HG03521 (cell line): Measurements from ENCODE around the gene AGAP1.

Experiments used
- ATAC-seq: cut with Tn5 transposase; IDR thresholded peaks from one replicate; pipeline ENCODE4 v1.9.1; 2021; ENCODE audit warnings: mild to moderate bottlenecking, moderate library complexity; ENCODE audit not compliant: unreplicated experiment

The AGAP1 gene

GRCh38 chr2:235832941-235833340, 339.1 kb downstream of the AGAP1 start:
- no peak for ATAC-seq

DNA sequence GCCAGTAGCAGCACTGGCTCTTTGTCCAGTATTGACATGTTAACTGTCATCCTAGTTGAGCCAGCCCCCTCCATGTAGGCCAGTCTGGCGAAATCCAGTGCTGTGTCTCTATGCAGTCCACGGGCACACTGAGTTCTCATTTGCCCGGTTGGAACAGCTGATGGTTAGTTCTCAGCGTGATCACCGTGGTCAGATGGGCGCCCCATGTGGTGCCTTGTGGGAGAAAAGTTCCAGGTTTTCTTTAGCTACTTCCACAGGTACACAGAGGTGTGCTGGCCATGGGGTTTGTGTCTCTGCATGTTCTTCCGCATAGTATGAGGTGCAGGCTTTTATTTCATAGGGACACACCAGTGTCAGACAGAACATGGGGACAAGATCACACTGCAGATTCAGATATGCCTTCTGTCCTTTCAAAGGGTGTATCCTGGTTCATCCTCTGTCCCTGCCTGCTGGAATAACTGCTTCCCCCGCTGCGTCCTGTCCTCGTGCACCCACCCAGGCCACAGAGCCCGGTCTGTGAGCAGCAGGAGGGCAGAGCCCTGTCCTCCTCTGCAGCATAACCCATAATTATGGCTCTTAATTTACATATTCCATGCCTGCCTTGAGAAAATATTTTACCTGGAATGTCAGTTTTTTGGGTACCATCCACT, 340.3 kb downstream of the AGAP1 start:
- no peak for ATAC-seq

GRCh38 chr2:235834781-235835180, 340.9 kb downstream of the AGAP1 start:
- ATAC-seq = no peak

GRCh38 chr2:235835810-235836209, 342.0 kb downstream of the AGAP1 start:
- ATAC-seq = no peak

DNA sequence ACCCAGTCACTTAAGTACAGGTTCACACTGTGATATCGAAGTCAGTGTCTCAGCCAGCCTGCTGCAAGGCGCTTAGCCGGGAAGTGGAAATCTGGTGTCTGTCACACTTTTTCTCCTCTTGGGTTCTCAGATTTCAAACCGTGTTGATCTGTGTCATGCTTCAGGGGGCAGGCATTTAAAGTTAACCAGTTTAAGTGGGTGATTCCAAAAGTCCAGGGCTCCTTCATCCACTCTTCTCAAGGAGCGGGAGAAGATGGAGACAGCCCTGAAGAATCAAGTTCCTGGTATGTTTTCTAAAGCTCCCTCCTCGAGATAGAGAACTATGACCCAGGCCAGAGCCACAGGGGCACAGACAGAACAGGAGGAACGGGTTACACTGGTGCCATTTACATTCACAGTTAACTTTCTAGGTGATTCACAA, 342.7 kb downstream of the AGAP1 start:
- no peak for ATAC-seq

GRCh38 chr2:235839226-235839625, 345.4 kb downstream of the AGAP1 start:
- no peak for ATAC-seq

- ATAC-seq = no peak
Measured at GRCh38 chr2:235839974-235840373, 346.1 kb downstream of the AGAP1 start.

GRCh38 chr2:235841863-235842262, 348.0 kb downstream of the AGAP1 start:
- ATAC-seq = no peak

DNA sequence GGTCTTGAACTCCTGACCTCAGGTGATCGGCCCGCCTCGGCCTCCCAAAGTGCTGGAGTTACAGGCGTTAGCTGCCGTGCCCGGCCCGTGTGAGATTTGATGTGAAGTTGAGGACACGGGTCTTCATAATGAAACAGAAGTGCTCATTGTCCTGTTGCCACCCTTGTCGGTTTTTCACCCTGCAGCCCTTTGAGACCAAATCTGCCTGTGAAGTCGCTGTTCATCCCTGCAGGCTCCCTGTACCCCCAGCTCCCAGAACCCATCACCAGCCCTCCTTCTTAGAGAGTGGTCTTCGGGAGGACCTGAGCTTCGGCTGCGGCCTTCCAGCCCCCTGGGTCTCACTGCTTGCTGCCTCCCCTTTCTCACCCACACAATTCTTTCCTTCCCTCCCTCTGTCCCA, 349.1 kb downstream of the AGAP1 start:
- no peak for ATAC-seq

DNA sequence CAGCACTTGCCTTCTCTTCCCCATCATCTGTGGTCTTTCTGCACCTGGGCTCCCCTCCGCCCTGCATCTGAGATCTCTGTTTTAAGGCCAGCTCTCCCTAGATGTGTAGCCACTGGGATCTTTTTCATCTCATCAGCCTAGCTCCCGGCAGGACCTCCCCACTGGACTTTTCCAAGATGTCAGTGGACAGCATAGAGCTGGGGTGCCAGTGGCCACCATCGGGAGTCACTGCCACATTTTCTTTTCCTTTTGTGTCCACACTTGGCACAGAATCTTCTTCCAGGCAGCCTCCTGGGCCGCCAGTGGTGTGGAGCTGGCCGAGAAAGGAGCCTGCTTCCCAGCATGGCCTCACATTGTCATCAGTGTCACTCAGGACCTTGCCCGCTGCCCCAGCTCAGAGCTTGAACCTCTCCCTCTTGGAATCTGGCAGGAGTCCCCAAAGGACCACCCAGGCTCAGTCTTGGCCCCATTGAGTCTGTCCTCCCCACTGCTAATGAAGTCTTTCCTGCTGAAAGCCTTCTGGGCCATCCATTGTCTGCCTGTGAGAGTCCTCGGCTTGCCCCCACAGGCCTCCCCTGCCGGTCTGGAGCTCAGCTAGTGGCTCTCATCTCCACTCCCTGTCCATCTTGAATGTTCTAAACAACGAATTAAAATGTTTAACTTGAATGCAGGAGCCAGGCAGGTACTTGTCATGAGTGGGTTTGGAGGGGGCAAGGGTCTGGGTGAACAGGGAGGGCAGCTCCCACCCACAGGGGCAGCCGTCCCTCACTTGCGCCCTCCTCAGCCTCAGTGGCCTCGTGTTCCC, 349.9 kb downstream of the AGAP1 start:
- ATAC-seq = no peak

- no peak for ATAC-seq
Measured at GRCh38 chr2:235844561-235844960, 350.7 kb downstream of the AGAP1 start.

- ATAC-seq = no peak
Measured at GRCh38 chr2:235845245-235845644, 351.4 kb downstream of the AGAP1 start.

DNA sequence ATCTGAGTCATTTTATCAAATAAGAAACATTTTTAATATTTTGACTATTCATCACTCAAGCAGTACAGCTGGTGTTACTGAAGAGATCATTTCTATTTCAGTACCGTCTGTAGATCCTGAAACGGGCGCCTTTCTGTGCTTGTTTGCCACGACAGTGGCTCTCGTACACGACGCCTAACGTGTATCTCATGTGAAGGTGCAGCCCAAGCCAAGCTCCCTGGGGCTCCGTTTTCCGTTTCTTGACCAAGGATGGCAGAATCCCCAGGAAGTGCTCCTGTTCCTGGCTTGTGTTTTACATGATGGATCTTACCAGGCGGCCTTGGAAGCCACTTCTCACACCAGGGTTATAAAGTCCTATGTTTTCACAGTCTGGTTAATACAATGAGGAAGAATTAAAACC, 353.7 kb downstream of the AGAP1 start:
- no peak for ATAC-seq

DNA sequence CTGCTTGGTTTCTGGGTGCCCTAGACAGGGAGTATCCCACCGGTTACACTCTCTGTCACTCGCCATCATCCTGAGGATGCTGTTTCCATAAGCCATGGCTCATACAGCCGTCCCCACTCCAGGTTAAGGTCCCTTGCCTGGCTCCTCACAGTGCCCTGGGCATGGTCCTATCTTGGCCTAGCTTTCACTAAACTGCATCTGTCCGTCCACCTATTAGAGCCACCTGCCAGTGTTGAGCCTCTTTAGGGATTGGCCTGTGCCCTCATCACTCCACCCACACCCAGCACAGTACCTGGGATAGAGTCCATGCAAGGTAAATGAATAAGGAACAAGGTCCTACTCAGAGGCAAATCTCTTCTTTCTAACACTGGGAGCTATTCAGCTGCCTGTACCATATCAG, 354.2 kb downstream of the AGAP1 start:
- no peak for ATAC-seq

DNA sequence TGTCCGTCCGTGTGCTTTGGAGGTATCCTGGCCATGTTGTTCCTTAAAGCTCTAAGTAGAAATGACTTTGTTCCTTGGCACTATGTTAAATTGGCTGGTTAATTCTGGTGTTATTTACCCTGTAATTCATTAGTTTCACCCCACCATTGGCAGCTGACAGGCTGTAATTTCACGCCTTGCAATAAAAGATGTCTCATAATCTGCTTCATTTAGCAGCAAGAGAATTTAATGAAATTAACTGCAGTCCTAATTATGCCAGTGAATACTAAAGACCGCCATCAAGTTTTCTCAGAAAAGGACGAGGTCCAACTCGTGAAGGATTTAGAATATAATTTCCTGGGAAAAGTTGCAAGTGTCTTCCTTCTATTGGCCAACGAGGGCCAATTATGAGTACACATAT, 355.1 kb downstream of the AGAP1 start:
- no peak for ATAC-seq

DNA sequence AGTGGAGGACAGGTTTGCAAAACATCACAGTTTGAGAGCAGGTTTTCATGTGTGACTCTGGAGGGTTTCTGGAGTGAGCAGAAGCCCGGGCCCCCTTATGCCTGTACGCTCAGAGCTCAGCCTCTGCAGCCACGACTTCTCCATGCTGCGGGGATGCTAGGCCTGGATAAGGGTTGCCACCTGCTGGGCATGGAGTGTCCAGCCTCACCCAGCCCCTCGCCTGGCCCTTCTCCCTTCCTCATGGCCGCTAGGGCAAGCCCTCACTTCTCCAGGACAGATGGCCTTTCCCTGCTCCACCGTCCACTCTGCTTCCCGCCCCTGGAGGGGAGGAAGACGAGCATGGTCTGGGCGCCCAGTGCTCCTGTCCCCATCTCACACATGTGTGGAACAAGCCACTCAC, 355.6 kb downstream of the AGAP1 start:
- no peak for ATAC-seq

GRCh38 chr2:235850289-235850688, 356.4 kb downstream of the AGAP1 start:
- no peak for ATAC-seq

DNA sequence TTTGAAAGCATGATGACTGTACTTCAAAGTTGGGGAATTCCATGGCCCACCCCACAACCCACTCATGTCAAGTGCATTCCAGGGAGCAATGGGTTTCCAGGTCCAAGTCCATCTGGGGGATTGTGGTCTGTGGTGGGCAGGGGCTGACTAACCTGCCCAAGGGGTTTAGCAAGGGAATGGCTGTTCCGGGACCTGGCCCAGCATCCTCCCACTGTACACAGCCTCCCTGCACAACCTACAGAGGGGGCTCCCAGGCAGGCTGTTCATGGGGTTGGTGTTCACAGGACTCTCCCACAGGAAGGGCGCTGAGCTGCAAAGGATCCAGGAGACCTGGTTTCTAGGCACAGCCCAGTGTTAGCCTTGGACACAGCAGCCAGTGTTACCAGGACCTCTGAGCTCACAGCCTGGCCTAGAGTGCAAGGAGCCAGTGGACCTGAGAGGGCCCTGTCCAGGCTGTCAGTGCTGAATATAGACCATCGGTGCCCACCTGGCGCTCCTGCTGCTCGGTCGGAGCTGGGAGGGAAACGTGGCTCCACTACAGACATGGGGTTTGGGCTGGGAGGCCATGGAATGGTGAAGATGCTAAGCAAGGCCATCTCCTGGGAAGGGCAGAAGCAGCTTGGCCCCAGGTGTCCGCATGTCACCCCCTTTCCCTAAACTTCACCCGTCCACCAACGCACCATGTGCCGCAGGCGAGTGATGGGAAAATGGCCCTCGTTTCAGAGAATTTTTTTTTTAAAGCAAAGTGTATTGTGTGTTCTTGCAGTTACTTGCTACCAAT, 357.1 kb downstream of the AGAP1 start:
- no peak for ATAC-seq

DNA sequence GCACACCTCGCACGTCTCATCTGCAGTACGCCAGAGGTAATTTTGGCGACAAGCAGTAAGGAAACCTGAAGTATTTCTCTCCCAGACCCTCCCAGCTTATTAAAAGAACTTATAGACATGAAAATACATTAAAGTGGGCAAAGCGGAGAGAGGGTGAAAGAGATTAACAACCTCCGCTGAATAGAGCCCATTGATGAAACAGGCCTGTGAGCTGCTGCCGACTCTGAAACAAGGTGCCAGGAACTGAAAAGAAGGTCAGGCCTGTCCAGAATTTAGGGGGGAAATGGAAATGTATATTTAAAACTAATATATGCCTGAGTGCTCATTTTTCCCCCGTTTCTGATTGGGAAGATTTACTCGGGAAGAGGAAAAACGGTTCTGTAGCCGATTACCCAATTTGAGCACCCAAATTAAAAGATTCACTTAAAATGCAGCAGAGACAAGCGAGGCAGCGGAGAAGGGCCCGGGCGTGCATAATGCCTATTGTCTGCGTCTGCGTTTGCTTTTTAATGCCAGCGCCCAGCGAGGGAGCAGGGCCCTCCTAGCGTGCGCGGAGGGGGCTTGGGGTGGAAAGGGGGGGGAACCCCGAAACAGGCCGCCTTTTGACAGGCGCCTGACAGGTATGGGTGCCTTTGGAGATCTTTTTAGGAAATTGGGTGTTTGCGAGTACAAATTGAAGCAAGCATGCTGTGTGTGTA, 358.1 kb downstream of the AGAP1 start:
- no peak for ATAC-seq

DNA sequence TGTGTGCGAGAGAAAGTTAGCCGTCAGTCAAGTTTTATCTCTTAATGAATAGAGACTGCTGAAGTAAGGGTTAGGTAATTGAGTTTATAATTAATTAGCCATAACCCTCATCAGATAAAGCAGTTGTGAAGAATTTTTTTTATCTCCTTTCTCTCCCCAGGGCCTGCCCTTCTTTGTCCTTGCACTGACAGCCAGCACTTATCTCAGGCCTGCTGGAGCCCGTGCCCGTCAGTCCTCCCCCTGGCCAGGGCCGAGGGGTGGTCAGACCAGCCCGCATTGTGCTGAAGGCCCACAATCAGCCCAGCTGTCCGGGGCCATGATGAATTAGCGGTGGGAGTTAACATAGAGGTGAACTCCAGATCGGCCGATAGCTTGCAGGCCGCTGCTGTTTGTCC, 358.7 kb downstream of the AGAP1 start:
- no peak for ATAC-seq

DNA sequence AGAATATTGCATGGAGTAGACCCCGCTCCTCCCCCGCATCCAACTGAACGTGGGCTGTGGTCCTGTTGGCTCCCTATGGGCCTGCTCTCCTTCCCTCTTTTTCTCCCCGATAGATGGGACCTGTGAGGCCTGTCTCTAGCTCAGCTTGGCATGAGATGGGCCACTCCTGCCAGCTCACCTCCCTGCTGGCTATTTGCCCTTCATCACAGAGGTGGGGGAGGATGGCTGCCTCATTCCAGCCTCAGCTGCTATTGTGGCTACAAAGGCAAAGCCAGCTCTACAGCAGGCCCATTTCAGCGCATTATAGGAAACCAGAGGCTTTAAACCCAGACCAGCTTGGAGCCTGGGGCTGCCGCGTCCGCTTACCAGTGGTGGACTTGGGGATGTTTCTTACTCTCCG, 360.4 kb downstream of the AGAP1 start:
- no peak for ATAC-seq
